Measurements from ENCODE around the gene GMCL2. TPM values are rescaled to one million over a fixed set of nuclear protein-coding genes. Genes with fewer than 3 reads are reported as not detected.

Gene GMCL2
- total RNA-seq, 1 donor from 2014 or later: not detected

DNA sequence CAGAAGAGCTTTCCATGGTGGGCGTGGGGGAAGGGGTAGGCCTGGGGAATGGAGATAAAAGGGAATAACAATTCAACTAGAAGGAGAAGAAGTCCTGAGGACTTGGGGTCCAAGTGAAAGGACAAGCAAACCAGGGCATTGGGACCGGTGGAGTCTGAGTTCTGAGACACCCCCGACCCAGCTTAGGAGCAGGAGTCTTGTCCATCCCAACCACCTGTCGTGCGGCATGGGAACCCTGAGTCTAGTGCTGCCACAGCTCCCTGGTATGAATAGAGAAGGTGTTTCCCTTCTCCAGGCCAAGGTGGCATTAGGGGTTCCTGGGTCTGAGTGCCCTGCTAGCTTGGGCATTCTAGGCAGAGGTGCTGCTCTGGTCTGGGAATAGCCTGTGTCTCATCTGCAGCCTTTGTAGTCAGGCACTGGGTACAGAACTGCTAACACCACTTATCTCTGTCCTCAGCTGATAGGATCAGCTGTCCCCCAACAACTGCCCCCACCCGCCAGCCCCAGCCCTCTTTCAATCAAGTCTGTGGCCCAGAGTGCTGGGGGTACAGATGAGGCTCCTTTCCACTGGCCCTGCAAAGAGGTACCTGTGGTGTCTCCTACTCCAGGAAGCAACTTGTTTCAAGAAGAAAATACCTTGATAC is 27.1 kb upstream of the GMCL2 start:
- ATAC-seq (no peak), DNase-seq (no peak)
- Histone ChIP-seq H3K27ac (no peak overlapping the region), H3K4me1 (no peaks in the 10 kb centered on the region), H3K27me3 (no peaks in the 10 kb centered on the region), H3K4me3 (no peak overlapping the region), H3K36me3 (peaks cover 92% of the 10 kb centered on the region), H3K9me3 (no peaks in the 10 kb centered on the region)
- TF ChIP-seq, protein P1, sequence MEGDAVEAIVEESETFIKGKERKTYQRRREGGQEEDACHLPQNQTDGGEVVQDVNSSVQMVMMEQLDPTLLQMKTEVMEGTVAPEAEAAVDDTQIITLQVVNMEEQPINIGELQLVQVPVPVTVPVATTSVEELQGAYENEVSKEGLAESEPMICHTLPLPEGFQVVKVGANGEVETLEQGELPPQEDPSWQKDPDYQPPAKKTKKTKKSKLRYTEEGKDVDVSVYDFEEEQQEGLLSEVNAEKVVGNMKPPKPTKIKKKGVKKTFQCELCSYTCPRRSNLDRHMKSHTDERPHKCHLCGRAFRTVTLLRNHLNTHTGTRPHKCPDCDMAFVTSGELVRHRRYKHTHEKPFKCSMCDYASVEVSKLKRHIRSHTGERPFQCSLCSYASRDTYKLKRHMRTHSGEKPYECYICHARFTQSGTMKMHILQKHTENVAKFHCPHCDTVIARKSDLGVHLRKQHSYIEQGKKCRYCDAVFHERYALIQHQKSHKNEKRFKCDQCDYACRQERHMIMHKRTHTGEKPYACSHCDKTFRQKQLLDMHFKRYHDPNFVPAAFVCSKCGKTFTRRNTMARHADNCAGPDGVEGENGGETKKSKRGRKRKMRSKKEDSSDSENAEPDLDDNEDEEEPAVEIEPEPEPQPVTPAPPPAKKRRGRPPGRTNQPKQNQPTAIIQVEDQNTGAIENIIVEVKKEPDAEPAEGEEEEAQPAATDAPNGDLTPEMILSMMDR (IDR thresholded peaks at IDR 0.05): no peak
- intact Hi-C loops (cut with DNase I): no loop called here

DNA sequence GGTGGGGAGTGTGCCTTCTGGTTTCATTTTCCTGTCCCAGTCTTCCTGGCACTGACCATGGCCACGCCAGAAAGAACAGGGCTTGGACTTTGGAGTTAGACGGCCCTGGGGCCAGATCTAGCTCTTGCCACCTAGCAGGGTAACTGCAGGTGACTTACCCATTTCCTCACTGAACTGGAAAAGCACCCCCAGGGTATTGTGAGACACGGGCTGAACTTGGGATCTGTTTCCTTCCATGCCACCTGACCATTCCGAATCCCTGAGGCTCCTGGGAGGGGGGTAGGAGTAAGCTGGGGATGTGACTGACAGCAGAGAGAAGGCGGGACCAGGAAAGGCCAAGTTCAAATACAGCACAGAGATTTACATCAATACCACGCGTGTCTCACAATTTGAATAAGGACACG is 26.6 kb upstream of the GMCL2 start:
- TF ChIP-seq, protein P1 (IDR thresholded peaks at IDR 0.05): no peak
- ATAC-seq (no peak), DNase-seq (no peak)
- Histone ChIP-seq H3K27me3 (no peaks in the 10 kb centered on the region), H3K4me3 (no peak overlapping the region), H3K9me3 (no peaks in the 10 kb centered on the region), H3K4me1 (no peaks in the 10 kb centered on the region), H3K27ac (no peak overlapping the region), H3K36me3 (peaks cover 92% of the 10 kb centered on the region)
- intact Hi-C loops (cut with DNase I): no loop called here

DNA sequence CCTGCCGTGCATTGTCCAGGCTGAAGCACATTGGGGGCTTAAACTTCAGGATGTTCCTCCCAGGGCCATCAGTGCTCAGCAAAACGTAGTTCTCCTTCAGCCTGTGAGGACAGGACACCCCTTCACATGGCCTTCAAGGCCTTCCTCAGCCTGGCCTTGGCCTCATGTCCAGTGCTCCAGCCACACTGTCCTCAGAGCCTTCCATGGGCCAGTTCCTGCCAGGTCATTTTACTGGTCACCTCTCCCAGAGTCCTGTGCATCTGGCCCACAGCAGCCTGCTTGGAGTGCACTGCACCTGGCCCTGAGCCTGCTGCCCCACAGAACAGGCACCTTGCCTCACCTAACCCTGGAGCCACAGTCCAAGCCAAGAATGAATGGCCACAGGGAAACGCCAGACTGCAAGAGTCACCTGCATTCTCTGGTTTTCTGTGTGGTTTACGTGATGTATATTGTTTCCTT is 25.9 kb upstream of the GMCL2 start:
- no peak for ATAC-seq

DNA sequence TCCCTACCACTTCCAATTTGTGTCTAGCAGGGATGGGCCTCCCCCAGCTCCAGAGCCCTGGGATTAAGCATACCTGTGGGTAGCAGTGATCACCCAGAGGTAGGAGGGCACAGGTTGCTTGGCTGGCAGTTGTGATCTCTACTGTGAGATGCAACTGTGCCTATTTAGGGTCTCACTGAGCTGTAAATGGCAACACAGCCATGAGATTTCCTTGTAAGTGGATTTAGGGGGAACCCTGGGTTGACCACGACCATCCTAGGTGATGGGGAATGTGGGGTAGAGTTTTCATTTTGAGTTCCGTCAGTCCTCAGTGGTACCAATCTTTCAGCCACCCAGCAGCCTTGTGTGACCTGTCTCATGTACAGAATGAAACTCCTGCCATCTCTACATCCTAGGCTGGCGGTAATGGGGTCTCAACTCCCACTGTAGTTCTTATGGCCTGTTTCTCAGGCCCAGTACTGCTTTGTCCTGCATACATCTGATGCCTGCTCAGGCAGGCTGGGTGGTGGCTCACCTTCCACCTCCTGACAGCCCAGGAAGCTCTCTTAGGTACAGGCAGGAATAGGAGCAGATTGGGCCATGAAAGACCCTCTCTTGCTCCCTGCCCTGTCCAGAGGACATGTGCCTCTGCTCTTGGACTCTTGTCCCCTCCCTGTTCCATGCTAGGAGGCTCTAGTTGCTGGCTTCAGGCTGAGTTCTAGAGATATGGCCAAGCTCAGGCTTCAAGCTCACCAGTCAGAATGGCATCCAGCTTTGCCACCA is 25.3 kb upstream of the GMCL2 start:
- H3K9me3 ChIP-seq: no peaks in the 10 kb centered on the region
- H3K27me3 ChIP-seq: no peaks in the 10 kb centered on the region
- H3K27ac ChIP-seq: no peak overlapping the region
- intact Hi-C loops (cut with DNase I): no loop called here
- peaks cover 98% of the 10 kb centered on the region for H3K36me3 ChIP-seq
- H3K4me1 ChIP-seq: peaks cover 7% of the 10 kb centered on the region
- no peak overlapping the region for H3K4me3 ChIP-seq
- ATAC-seq (no peak), DNase-seq (no peak)
- TF ChIP-seq, protein P1 (IDR thresholded peaks at IDR 0.05): no peak

More for the DNA sequence above, 25.9 kb upstream of the GMCL2 start:
- Histone ChIP-seq H3K36me3 (peaks cover 92% of the 10 kb centered on the region), H3K27ac (no peak overlapping the region), H3K4me1 (peaks cover under 1% of the 10 kb centered on the region), H3K27me3 (no peaks in the 10 kb centered on the region), H3K4me3 (no peak overlapping the region), H3K9me3 (no peaks in the 10 kb centered on the region)
- DNase-seq: no peak
- intact Hi-C loops (cut with DNase I): no loop called here
- TF ChIP-seq, protein P1 (IDR thresholded peaks at IDR 0.05): no peak

DNA sequence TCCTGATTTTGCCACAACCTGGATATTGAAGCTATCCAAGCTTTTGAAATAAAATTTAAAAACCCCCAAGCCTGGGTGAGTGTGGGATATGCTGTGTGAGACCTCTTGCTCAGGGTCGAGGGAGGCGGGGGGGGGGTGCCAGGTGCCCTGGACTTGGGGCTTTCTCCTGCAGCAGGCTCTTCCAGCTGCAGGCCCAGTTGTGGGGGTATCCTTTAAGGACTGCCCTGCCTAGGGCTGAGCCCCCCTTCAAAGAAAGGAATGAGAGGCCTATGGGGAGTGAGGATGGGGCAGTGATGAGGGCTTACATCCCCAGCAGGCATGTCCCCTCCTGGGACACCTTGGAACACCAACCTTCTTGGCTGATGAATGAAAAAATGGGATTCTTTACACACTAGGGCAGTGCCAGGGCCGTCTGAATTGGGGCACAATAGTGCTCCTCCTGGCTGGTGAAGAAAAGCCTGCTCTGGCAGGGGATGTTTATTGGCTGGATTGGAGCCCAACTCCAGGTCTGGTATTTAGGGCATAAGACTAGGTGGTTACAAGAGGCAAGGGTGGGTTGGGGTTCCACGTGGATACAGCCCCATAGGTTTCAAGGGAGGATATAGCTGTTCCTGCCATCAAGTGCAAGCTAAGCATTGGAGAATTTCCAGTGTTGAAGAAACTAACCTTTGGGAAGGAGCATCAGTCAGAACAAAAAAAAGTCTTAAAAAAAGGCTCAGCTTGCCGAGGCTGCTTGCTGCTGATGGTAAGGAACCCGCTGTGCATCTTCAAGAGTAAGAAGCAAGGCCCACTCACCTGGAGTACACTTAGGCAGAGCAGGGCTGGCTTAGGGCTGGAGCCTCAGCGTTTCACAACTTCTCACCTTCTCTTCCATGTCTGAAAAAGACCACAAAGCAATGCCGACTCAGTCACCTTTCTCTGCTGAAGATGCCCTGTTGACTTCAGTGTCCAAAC is 24.2 kb upstream of the GMCL2 start:
- no peak for DNase-seq
- Histone ChIP-seq H3K4me3 (no peak overlapping the region), H3K36me3 (peaks cover 99% of the 10 kb centered on the region), H3K27me3 (no peaks in the 10 kb centered on the region), H3K9me3 (no peaks in the 10 kb centered on the region), H3K4me1 (peaks cover 18% of the 10 kb centered on the region), H3K27ac (no peak overlapping the region)
- TF ChIP-seq, protein P1 (IDR thresholded peaks at IDR 0.05): no peak
- intact Hi-C loops (cut with DNase I): no loop called here
- no peak for ATAC-seq

Data from upper lobe of right lung (tissue), 1 donor.